Ascending aorta (tissue), 2 donors: ENCODE measurements around the gene PASK. TPM values are rescaled to one million over a fixed set of nuclear protein-coding genes. Genes with fewer than 3 reads are reported as not detected.

ENCODE experiments used
- DNase-seq, 2 donors: peaks; one replicate each; pipeline ENCODE4 v3.0.0-alpha.2; 2019; ENCODE audit warnings: low spot score in 2 of 2
- H3K27ac ChIP-seq, 2 donors: fragments of 200-600 bp; sonication (generic); one replicate each; pipeline ENCODE4 v1.5.1; 2016 to 2017; ENCODE audit warnings: mild to moderate bottlenecking in 1 of 2
- H3K27me3 ChIP-seq: fragments of 200-600 bp; sonication (generic); one replicate; pipeline ENCODE4 v1.5.1; 2017
- H3K36me3 ChIP-seq, 2 donors: fragments of 200-600 bp; sonication (generic); one replicate each; pipeline ENCODE4 v1.5.1; 2016
- H3K4me1 ChIP-seq, 2 donors: fragments of 200-600 bp; sonication (generic); one replicate each; pipeline ENCODE4 v1.5.1; 2016 to 2017; ENCODE audit warnings: mild to moderate bottlenecking in 1 of 2
- H3K4me3 ChIP-seq, 2 donors: fragments of 200-600 bp; sonication (generic); one replicate each; pipeline ENCODE4 v1.5.1; 2016 to 2017; ENCODE audit warnings: mild to moderate bottlenecking in 1 of 2
- H3K9me3 ChIP-seq, 2 donors: fragments of 200-600 bp; sonication (generic); one replicate each; pipeline ENCODE4 v1.5.1; 2016
- CTCF ChIP-seq, 3 experiments: fragments of 200-600 bp in 2 of 3; fragments of 450-650 bp in 1 of 3; sonication (generic) in 2 of 3; IDR thresholded peaks; one replicate each; pipeline ENCODE4 v1.5.1; 2016 to 2019; ENCODE audit warnings: antibody characterized with exemption in 3 of 3, mild to moderate bottlenecking in 1 of 3, moderate library complexity in 1 of 3
- intact Hi-C: fragments of 100-400 bp; cut with DNase I; formaldehyde crosslinking; loops from one replicate; pipeline ENCODE4 v1.15.1; 2023
- total RNA-seq: library from RNA; depleted of rRNA; stranded (reverse); fragments of >200 nt; gene quantifications from one replicate; pipeline ENCODE4 v1.1.0, GENCODE V29; 2016

Gene PASK
- total RNA-seq, 1 donor from 2014 or later = not detected

- Histone ChIP-seq H3K4me1 (no peaks in the 10 kb centered on the region), H3K36me3 (peaks cover 10 to 26% of the 10 kb centered on the region in 2 donors), H3K9me3 (no peaks in the 10 kb centered on the region), H3K4me3 (no peak overlapping the region), H3K27ac (no peak overlapping the region), H3K27me3 (no peaks in the 10 kb centered on the region)
- TF ChIP-seq CTCF (IDR thresholded peaks at IDR 0.05) = no peak
- intact Hi-C loops = no loop called here
- DNase-seq = no peak
Observed at GRCh38 chr2:241184901-241185300, 35.6 kb upstream of the PASK start.

GRCh38 chr2:241183221-241183620 is 33.9 kb upstream of the PASK start:
- H3K4me1 ChIP-seq = no peaks in the 10 kb centered on the region
- peaks cover 15 to 40% of the 10 kb centered on the region in 2 donors for H3K36me3 ChIP-seq
- H3K4me3 ChIP-seq = no peak overlapping the region
- H3K27ac ChIP-seq = no peak overlapping the region
- no peak for TF ChIP-seq CTCF (IDR thresholded peaks at IDR 0.05)
- no peaks in the 10 kb centered on the region for H3K27me3 ChIP-seq
- DNase-seq = no peak
- H3K9me3 ChIP-seq = no peaks in the 10 kb centered on the region
- intact Hi-C loops = no loop called here

GRCh38 chr2:241182531-241183133 is 33.4 kb upstream of the PASK start:
- DNase-seq = no peak
- Histone ChIP-seq H3K4me1 (no peaks in the 10 kb centered on the region), H3K9me3 (no peaks in the 10 kb centered on the region), H3K4me3 (no peak overlapping the region), H3K27ac (no peak overlapping the region), H3K36me3 (peaks cover 15 to 41% of the 10 kb centered on the region in 2 donors), H3K27me3 (no peaks in the 10 kb centered on the region)
- TF ChIP-seq CTCF (IDR thresholded peaks at IDR 0.05) = no peak
- intact Hi-C loops = no loop called here

- H3K4me3 ChIP-seq = no peak overlapping the region
- H3K9me3 ChIP-seq = no peaks in the 10 kb centered on the region
- H3K27ac ChIP-seq = no peak overlapping the region
- intact Hi-C loops = no loop called here
- no peak for DNase-seq
- H3K36me3 ChIP-seq = peaks cover 15 to 44% of the 10 kb centered on the region in 2 donors
- TF ChIP-seq CTCF (IDR thresholded peaks at IDR 0.05) = no peak
- H3K4me1 ChIP-seq = no peaks in the 10 kb centered on the region
- H3K27me3 ChIP-seq = no peaks in the 10 kb centered on the region
Observed at GRCh38 chr2:241182126-241182525, 32.9 kb upstream of the PASK start.

GRCh38 chr2:241180495-241180894 is 31.2 kb upstream of the PASK start:
- Histone ChIP-seq H3K4me3 (no peak overlapping the region), H3K27me3 (no peaks in the 10 kb centered on the region), H3K36me3 (peaks cover 19 to 57% of the 10 kb centered on the region in 2 donors), H3K27ac (no peak overlapping the region), H3K4me1 (no peaks in the 10 kb centered on the region), H3K9me3 (no peaks in the 10 kb centered on the region)
- intact Hi-C loops = no loop called here
- DNase-seq = no peak
- no peak for TF ChIP-seq CTCF (IDR thresholded peaks at IDR 0.05)

GRCh38 chr2:241179899-241180298 is 30.6 kb upstream of the PASK start:
- H3K27me3 ChIP-seq = no peaks in the 10 kb centered on the region
- TF ChIP-seq CTCF (IDR thresholded peaks at IDR 0.05) = no peak
- H3K27ac ChIP-seq = no peak overlapping the region
- no peak for DNase-seq
- no peaks in the 10 kb centered on the region for H3K4me1 ChIP-seq
- intact Hi-C loops = no loop called here
- peaks cover 24 to 63% of the 10 kb centered on the region in 2 donors for H3K36me3 ChIP-seq
- H3K9me3 ChIP-seq = no peaks in the 10 kb centered on the region
- no peak overlapping the region for H3K4me3 ChIP-seq
